Keratinocyte (primary cell): ENCODE measurements around the gene PREB.

Experiments
- CTCF ChIP-seq, 3 experiments: IDR thresholded peaks in 1 of 3; conservative IDR thresholded peaks in 1 of 3; optimal IDR thresholded peaks in 1 of 3; 2 replicates in 2 of 3; 3 replicates in 1 of 3; pipeline versions ENCODE3 to v1.5.1; 2011; ENCODE audit warnings: low read length in 3 of 3, mild to moderate bottlenecking in 3 of 3, moderate library complexity in 2 of 3, control low read depth in 1 of 3, inconsistent platforms in 1 of 3; ENCODE audit not compliant: insufficient read depth in 2 of 3; ENCODE audit errors: extremely low read depth in 1 of 3
- EZH2 ChIP-seq: IDR thresholded peaks from one replicate; pipeline ENCODE4 v1.6.1; 2012; ENCODE audit warnings: inconsistent platforms, mild to moderate bottlenecking, low read length, moderate library complexity

- no peak for TF ChIP-seq CTCF (optimal IDR thresholded peaks at IDR 0.05 in 1 of 3, IDR thresholded peaks at IDR 0.05 in 1 of 3, conservative IDR thresholded peaks at IDR 0.05 in 1 of 3; ENCODE audit: extremely low read depth in 1 of 3, insufficient read depth in 2 of 3, low read length in 3 of 3)
- TF ChIP-seq EZH2, result no peak
These were observed 52.3 kb downstream of the PREB start for GRCh38 chr2:27081984-27082772.
